Right atrium auricular region (tissue), 2 donors: Measurements from ENCODE around the gene MALT1. TPM values are rescaled to one million over a fixed set of nuclear protein-coding genes. Genes with fewer than 3 reads are reported as not detected.

Source experiments
- DNase-seq: peaks from one replicate; pipeline ENCODE4 v3.0.0-alpha.2; 2019; ENCODE audit warnings: low spot score
- H3K27ac ChIP-seq, 2 donors: fragments of 200-600 bp; sonication (generic); 1 replicate in 1 of 2; 2 replicates in 1 of 2; pipeline ENCODE4 v1.5.1; 2016 to 2019
- H3K27me3 ChIP-seq, 2 donors: fragments of 200-600 bp; sonication (generic); one replicate each; pipeline versions ENCODE4 v1.5.1 to v1.6.0; 2017 to 2019
- H3K36me3 ChIP-seq: fragments of 200-600 bp; sonication (generic); one replicate; pipeline ENCODE4 v1.5.1; 2016
- H3K4me1 ChIP-seq, 2 donors: fragments of 200-600 bp; sonication (generic); one replicate each; pipeline versions ENCODE4 v1.5.1 to v1.6.0; 2017 to 2019
- H3K4me3 ChIP-seq, 2 donors: fragments of 200-600 bp; sonication (generic); 1 replicate in 1 of 2; 2 replicates in 1 of 2; pipeline ENCODE4 v1.5.1; 2017 to 2019; ENCODE audit warnings: mild to moderate bottlenecking in 1 of 2, moderate library complexity in 1 of 2
- H3K9me3 ChIP-seq, 2 donors: fragments of 200-600 bp; sonication (generic); one replicate each; pipeline ENCODE4 v1.5.1; 2019
- CTCF ChIP-seq, 2 donors: fragments of 200-600 bp; sonication (generic); IDR thresholded peaks; one replicate each; pipeline ENCODE4 v1.5.1; 2019; ENCODE audit warnings: antibody characterized with exemption in 2 of 2
- total RNA-seq, 2 donors: library from RNA; depleted of rRNA; stranded (reverse); fragments of >200 nt; gene quantifications; one replicate each; pipeline ENCODE4 v1.1.0, GENCODE V29; 2016

The MALT1 gene
- total RNA-seq, 2 donors from 2014 or later, result 9.9 to 10.9 TPM

- DNase-seq, result no peak
- TF ChIP-seq CTCF (IDR thresholded peaks at IDR 0.05), result no peak
- H3K4me1 ChIP-seq, result no peaks in the 10 kb centered on the region
- no peak overlapping the region for H3K27ac ChIP-seq
- H3K27me3 ChIP-seq, result no peaks in the 10 kb centered on the region
- no peaks in the 10 kb centered on the region for H3K36me3 ChIP-seq
- H3K9me3 ChIP-seq, result no peaks in the 10 kb centered on the region
- H3K4me3 ChIP-seq, result no peak overlapping the region
Measured at GRCh38 chr18:58690259-58690658, 19.0 kb downstream of the MALT1 start.

GRCh38 chr18:58691256-58691655 is 20.0 kb downstream of the MALT1 start:
- H3K27me3 ChIP-seq, result no peaks in the 10 kb centered on the region
- no peak overlapping the region for H3K4me3 ChIP-seq
- TF ChIP-seq CTCF (IDR thresholded peaks at IDR 0.05), result no peak
- DNase-seq, result no peak
- H3K36me3 ChIP-seq, result no peaks in the 10 kb centered on the region
- H3K4me1 ChIP-seq, result no peaks in the 10 kb centered on the region
- no peak overlapping the region for H3K27ac ChIP-seq
- H3K9me3 ChIP-seq, result no peaks in the 10 kb centered on the region

GRCh38 chr18:58692422-58693185 is 21.3 kb downstream of the MALT1 start:
- H3K27me3 ChIP-seq, result no peaks in the 10 kb centered on the region
- no peak for TF ChIP-seq CTCF (IDR thresholded peaks at IDR 0.05)
- no peaks in the 10 kb centered on the region for H3K9me3 ChIP-seq
- H3K36me3 ChIP-seq, result no peaks in the 10 kb centered on the region
- H3K4me3 ChIP-seq, result no peak overlapping the region
- H3K27ac ChIP-seq, result no peak overlapping the region
- no peaks in the 10 kb centered on the region for H3K4me1 ChIP-seq
- DNase-seq, result no peak

GRCh38 chr18:58694221-58694620 is 23.0 kb downstream of the MALT1 start:
- no peaks in the 10 kb centered on the region for H3K9me3 ChIP-seq
- H3K27me3 ChIP-seq, result no peaks in the 10 kb centered on the region
- no peak overlapping the region for H3K27ac ChIP-seq
- no peak for TF ChIP-seq CTCF (IDR thresholded peaks at IDR 0.05)
- no peak overlapping the region for H3K4me3 ChIP-seq
- no peak for DNase-seq
- H3K36me3 ChIP-seq, result no peaks in the 10 kb centered on the region
- no peaks in the 10 kb centered on the region for H3K4me1 ChIP-seq

- H3K27ac ChIP-seq, result no peak overlapping the region
- H3K9me3 ChIP-seq, result no peaks in the 10 kb centered on the region
- no peak overlapping the region for H3K4me3 ChIP-seq
- no peak for TF ChIP-seq CTCF (IDR thresholded peaks at IDR 0.05)
- no peaks in the 10 kb centered on the region for H3K27me3 ChIP-seq
- H3K4me1 ChIP-seq, result no peaks in the 10 kb centered on the region
- DNase-seq, result no peak
- H3K36me3 ChIP-seq, result no peaks in the 10 kb centered on the region
Measured at GRCh38 chr18:58694720-58695468, 23.6 kb downstream of the MALT1 start.
